T-helper 1 cell treated with Interleukin-12 subunit alpha and Interleukin-12 subunit beta and Interleukin-4 antibody, amounts not matched to agents 30 μg/mL and 1 μg/mL, for 36 hours (primary cell): ENCODE measurements around the gene MPP4.
"Not testable (repeated sequence)": the region's sequence is repeated elsewhere in the genome, so short reads cannot be mapped to it uniquely, and the experiment has no call there.

Source experiments
- H3K27ac Mint-ChIP-seq: one replicate; pipeline ENCODE4 v1.8.0; 2021; ENCODE audit warnings: mild to moderate bottlenecking, mixed read lengths
- H3K27me3 Mint-ChIP-seq: one replicate; pipeline ENCODE4 v1.8.0; 2021; ENCODE audit warnings: low read depth, mixed read lengths
- H3K36me3 Mint-ChIP-seq: one replicate; pipeline ENCODE4 v1.8.0; 2021; ENCODE audit warnings: low read depth, mixed read lengths
- H3K4me1 Mint-ChIP-seq: one replicate; pipeline ENCODE4 v1.8.0; 2021; ENCODE audit warnings: low read depth, mixed read lengths
- H3K4me3 Mint-ChIP-seq: one replicate; pipeline ENCODE4 v1.8.0; 2021; ENCODE audit warnings: mild to moderate bottlenecking, moderate library complexity, mixed read lengths
- H3K9me3 Mint-ChIP-seq: one replicate; pipeline ENCODE4 v1.8.0; 2021; ENCODE audit warnings: mixed read lengths

MPP4 gene

GRCh38 chr2:201697899-201698298 lies 545 bp downstream of the MPP4 start:
- Mint-ChIP-seq H3K27me3 (no peaks in the 10 kb centered on the region), H3K4me3 (no peak overlapping the region), H3K9me3 (no peaks in the 10 kb centered on the region), H3K27ac (no peak overlapping the region), H3K4me1 (peaks cover 2% of the 10 kb centered on the region), H3K36me3 (peaks cover 1% of the 10 kb centered on the region)

GRCh38 chr2:201696151-201696659 lies 2.2 kb downstream of the MPP4 start:
- peaks cover 1% of the 10 kb centered on the region for H3K36me3 Mint-ChIP-seq
- H3K4me1 Mint-ChIP-seq: peaks cover 2% of the 10 kb centered on the region
- no peak overlapping the region for H3K27ac Mint-ChIP-seq
- no peaks in the 10 kb centered on the region for H3K27me3 Mint-ChIP-seq
- H3K9me3 Mint-ChIP-seq: no peaks in the 10 kb centered on the region
- H3K4me3 Mint-ChIP-seq: no peak overlapping the region

GRCh38 chr2:201685156-201685555 lies 13.3 kb downstream of the MPP4 start:
- Mint-ChIP-seq H3K4me1 (no peaks in the 10 kb centered on the region), H3K27me3 (peaks cover 13% of the 10 kb centered on the region), H3K27ac (no peak overlapping the region), H3K36me3 (no peaks in the 10 kb centered on the region), H3K9me3 (no peaks in the 10 kb centered on the region), H3K4me3 (no peak overlapping the region)

GRCh38 chr2:201680743-201681142 lies 17.7 kb downstream of the MPP4 start:
- no peak overlapping the region for H3K4me3 Mint-ChIP-seq
- H3K36me3 Mint-ChIP-seq: no peaks in the 10 kb centered on the region
- peaks cover 7% of the 10 kb centered on the region for H3K27me3 Mint-ChIP-seq
- H3K4me1 Mint-ChIP-seq: no peaks in the 10 kb centered on the region
- no peak overlapping the region for H3K27ac Mint-ChIP-seq
- no peaks in the 10 kb centered on the region for H3K9me3 Mint-ChIP-seq

- Mint-ChIP-seq H3K4me3 (no peak overlapping the region), H3K27ac (no peak overlapping the region), H3K27me3 (peaks cover 3% of the 10 kb centered on the region), H3K4me1 (no peaks in the 10 kb centered on the region), H3K9me3 (no peaks in the 10 kb centered on the region), H3K36me3 (no peaks in the 10 kb centered on the region)
These were observed 20.0 kb downstream of the MPP4 start for GRCh38 chr2:201678401-201678800.

GRCh38 chr2:201675454-201675853 lies 23.0 kb downstream of the MPP4 start:
- H3K27me3 Mint-ChIP-seq: peaks cover 5% of the 10 kb centered on the region
- no peak overlapping the region for H3K27ac Mint-ChIP-seq

GRCh38 chr2:201674794-201675193 lies 23.6 kb downstream of the MPP4 start:
- peaks cover 6% of the 10 kb centered on the region for H3K27me3 Mint-ChIP-seq
- no peak overlapping the region for H3K27ac Mint-ChIP-seq
- H3K36me3 Mint-ChIP-seq: no peaks in the 10 kb centered on the region
- no peak overlapping the region for H3K4me3 Mint-ChIP-seq
- no peaks in the 10 kb centered on the region for H3K9me3 Mint-ChIP-seq
- H3K4me1 Mint-ChIP-seq: no peaks in the 10 kb centered on the region

More at GRCh38 chr2:201675454-201675853, 23.0 kb downstream of the MPP4 start:
- no peaks in the 10 kb centered on the region for H3K36me3 Mint-ChIP-seq
- no peak overlapping the region for H3K4me3 Mint-ChIP-seq
- no peaks in the 10 kb centered on the region for H3K4me1 Mint-ChIP-seq
- H3K9me3 Mint-ChIP-seq: no peaks in the 10 kb centered on the region

- no peaks in the 10 kb centered on the region for H3K9me3 Mint-ChIP-seq
- no peak overlapping the region for H3K27ac Mint-ChIP-seq
These were observed 24.1 kb downstream of the MPP4 start for GRCh38 chr2:201674298-201674697.

GRCh38 chr2:201673546-201673945 lies 24.9 kb downstream of the MPP4 start:
- Mint-ChIP-seq H3K4me1 (no peaks in the 10 kb centered on the region), H3K27me3 (peaks cover 10% of the 10 kb centered on the region), H3K36me3 (no peaks in the 10 kb centered on the region), H3K4me3 (no peak overlapping the region), H3K27ac (no peak overlapping the region), H3K9me3 (no peaks in the 10 kb centered on the region)

More at GRCh38 chr2:201674298-201674697, 24.1 kb downstream of the MPP4 start:
- Mint-ChIP-seq H3K27me3 (peaks cover 10% of the 10 kb centered on the region), H3K36me3 (no peaks in the 10 kb centered on the region), H3K4me1 (no peaks in the 10 kb centered on the region), H3K4me3 (no peak overlapping the region)

- not testable (repeated sequence) for H3K4me3 Mint-ChIP-seq, H3K27ac Mint-ChIP-seq, H3K36me3 Mint-ChIP-seq, H3K4me1 Mint-ChIP-seq, H3K9me3 Mint-ChIP-seq
- peaks cover 10% of the 10 kb centered on the region for H3K27me3 Mint-ChIP-seq
These were observed 27.2 kb downstream of the MPP4 start for GRCh38 chr2:201671205-201671604.

- Mint-ChIP-seq H3K9me3 (no peaks in the 10 kb centered on the region), H3K4me3 (no peak overlapping the region), H3K36me3 (no peaks in the 10 kb centered on the region), H3K27me3 (peaks cover 10% of the 10 kb centered on the region), H3K27ac (no peak overlapping the region), H3K4me1 (no peaks in the 10 kb centered on the region)
These were observed 28.6 kb downstream of the MPP4 start for GRCh38 chr2:201669865-201670264.

GRCh38 chr2:201668402-201668910 lies 30.0 kb downstream of the MPP4 start:
- peaks cover 16% of the 10 kb centered on the region for H3K27me3 Mint-ChIP-seq
- no peaks in the 10 kb centered on the region for H3K36me3 Mint-ChIP-seq
- H3K9me3 Mint-ChIP-seq: no peaks in the 10 kb centered on the region
- no peak overlapping the region for H3K27ac Mint-ChIP-seq
- no peak overlapping the region for H3K4me3 Mint-ChIP-seq
- no peaks in the 10 kb centered on the region for H3K4me1 Mint-ChIP-seq

GRCh38 chr2:201664334-201664733 lies 34.1 kb downstream of the MPP4 start:
- Mint-ChIP-seq H3K27ac (no peak overlapping the region), H3K4me1 (no peaks in the 10 kb centered on the region), H3K27me3 (peaks cover 6% of the 10 kb centered on the region), H3K36me3 (no peaks in the 10 kb centered on the region), H3K9me3 (no peaks in the 10 kb centered on the region), H3K4me3 (no peak overlapping the region)

GRCh38 chr2:201661366-201661765 lies 37.1 kb downstream of the MPP4 start:
- peaks cover 18% of the 10 kb centered on the region for H3K27me3 Mint-ChIP-seq
- no peaks in the 10 kb centered on the region for H3K4me1 Mint-ChIP-seq
- H3K9me3 Mint-ChIP-seq: no peaks in the 10 kb centered on the region
- no peak overlapping the region for H3K27ac Mint-ChIP-seq
- no peaks in the 10 kb centered on the region for H3K36me3 Mint-ChIP-seq
- H3K4me3 Mint-ChIP-seq: no peak overlapping the region

GRCh38 chr2:201660293-201660895 lies 38.0 kb downstream of the MPP4 start:
- no peaks in the 10 kb centered on the region for H3K36me3 Mint-ChIP-seq
- H3K27me3 Mint-ChIP-seq: peaks cover 26% of the 10 kb centered on the region

More at GRCh38 chr2:201660293-201660895, 38.0 kb downstream of the MPP4 start:
- Mint-ChIP-seq H3K9me3 (no peaks in the 10 kb centered on the region), H3K27ac (no peak overlapping the region), H3K4me1 (no peaks in the 10 kb centered on the region), H3K4me3 (no peak overlapping the region)
